GM12801 (cell line): ENCODE data around the gene HOXB6.

Experiments
- TF ChIP-seq, protein P1 (sequence below): IDR thresholded peaks from one replicate; pipeline ENCODE4 v1.5.1; 2011; ENCODE audit warnings: control low read depth; ENCODE audit not compliant: insufficient read length; ENCODE audit errors: extremely low read depth

Gene HOXB6

GRCh38 chr17:48587276-48588073, 17.3 kb downstream of the HOXB6 start:
- TF ChIP-seq, protein P1, sequence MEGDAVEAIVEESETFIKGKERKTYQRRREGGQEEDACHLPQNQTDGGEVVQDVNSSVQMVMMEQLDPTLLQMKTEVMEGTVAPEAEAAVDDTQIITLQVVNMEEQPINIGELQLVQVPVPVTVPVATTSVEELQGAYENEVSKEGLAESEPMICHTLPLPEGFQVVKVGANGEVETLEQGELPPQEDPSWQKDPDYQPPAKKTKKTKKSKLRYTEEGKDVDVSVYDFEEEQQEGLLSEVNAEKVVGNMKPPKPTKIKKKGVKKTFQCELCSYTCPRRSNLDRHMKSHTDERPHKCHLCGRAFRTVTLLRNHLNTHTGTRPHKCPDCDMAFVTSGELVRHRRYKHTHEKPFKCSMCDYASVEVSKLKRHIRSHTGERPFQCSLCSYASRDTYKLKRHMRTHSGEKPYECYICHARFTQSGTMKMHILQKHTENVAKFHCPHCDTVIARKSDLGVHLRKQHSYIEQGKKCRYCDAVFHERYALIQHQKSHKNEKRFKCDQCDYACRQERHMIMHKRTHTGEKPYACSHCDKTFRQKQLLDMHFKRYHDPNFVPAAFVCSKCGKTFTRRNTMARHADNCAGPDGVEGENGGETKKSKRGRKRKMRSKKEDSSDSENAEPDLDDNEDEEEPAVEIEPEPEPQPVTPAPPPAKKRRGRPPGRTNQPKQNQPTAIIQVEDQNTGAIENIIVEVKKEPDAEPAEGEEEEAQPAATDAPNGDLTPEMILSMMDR: no peak

GRCh38 chr17:48586355-48587258, 18.2 kb downstream of the HOXB6 start:
- TF ChIP-seq, protein P1: no peak

DNA sequence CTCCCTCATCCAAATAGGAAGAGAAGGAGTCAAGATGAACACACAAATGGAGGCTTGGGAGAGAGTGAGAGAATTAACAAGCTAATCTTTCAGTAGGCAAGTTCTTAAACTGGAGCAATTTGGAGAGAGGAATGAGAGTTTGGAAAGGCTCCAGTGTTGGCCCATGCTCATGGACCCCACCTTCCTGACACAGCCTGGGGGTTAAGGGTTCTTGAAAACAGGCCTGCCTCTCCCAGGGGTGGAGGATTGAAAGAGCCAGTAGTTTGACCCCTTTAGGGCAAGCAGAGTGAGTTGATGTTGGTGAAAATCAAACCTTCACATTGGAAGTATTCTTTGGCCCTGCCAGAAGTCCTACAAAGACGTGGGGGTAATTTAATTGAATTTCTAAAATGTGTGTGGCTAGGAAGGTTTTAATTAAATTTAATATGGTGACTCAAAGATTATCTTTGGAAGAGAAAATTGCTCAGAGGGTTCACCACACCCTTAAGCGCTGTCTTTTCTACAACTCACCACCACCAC, 20.5 kb downstream of the HOXB6 start:
- TF ChIP-seq, protein P1: no peak

DNA sequence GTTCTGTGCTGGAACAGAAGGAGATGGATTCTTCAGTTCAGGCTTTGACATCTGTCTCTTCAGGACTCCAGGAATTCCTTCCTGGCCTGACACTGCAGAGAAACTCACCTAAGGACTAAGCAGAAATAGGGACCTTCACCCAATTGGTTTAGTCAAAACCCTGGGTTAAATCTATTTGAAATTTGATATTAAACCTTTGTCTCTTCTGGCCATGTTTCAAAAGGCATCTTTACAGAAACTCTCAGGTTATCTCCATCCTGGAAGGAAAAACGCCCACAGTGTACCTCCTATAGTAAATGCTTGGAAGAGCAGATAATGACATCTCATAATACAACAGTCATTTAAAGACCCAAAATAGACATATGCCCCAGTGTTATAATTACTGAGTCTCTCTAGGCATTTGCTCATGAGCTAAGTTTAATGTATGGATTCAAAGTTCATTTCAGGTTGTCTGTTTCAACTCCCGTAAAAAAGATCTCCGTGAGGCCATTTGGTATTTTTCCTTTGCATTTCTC, 21.0 kb downstream of the HOXB6 start:
- TF ChIP-seq, protein P1: no peak

DNA sequence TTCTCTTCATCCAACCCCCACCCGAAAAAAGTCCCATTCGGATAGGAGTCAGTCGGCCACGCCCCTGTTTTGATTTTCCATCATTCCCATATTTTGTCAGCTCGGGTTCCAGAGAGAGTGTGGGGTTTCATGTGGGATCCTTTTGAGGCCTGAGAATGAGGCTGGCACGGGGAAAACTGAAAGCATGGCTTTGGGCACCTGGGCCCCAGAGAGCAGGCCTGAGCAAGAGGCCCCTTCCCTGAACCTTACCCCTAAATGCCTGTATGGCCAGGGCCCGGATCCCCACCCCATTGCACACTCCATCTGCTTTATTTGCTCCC, 22.1 kb downstream of the HOXB6 start:
- TF ChIP-seq, protein P1: no peak

DNA sequence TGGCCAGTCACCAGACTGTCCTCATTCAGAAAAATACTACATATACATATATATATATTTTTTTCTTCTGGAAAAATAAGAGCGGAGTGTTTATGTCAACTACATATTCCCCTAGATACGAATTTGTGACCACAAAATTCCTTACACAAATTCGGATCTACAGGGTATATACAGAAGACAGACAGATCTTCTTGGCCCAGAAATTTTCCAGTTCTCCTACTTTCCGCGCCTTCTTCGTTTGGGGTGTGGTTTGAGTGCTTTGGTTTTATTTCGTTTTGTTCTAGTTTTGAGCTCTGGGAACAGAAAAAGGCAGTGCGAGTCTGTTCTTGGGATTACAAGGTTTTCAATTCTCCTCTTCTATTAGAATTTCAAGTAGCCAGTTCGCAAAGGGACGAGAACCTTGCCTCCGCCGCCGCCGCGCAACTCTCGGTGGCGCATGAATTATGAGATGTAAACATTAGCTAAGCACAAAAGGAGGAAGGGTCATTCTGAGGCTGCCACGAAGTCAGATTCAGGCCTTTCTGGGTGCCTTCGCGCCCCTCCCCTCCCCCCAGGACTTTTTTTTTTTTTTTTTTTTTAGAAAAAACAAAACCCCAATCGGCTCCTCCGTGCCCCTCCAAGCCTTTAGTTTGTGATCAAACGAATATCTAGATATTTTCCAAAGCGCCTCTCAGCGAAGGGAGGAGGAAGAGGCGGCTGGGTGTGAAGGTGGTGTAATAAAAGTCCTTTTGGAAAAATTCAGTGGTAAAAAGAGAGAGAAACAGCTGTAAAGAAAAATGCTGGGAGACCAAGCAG, 24.8 kb downstream of the HOXB6 start:
- TF ChIP-seq, protein P1: no peak

GRCh38 chr17:48579471-48579759, 25.4 kb downstream of the HOXB6 start:
- TF ChIP-seq, protein P1: no peak
